ENCODE results near the gene LHX4. TPM values are rescaled to one million over a fixed set of nuclear protein-coding genes. Genes with fewer than 3 reads are reported as not detected.

LHX4 gene
- total and polyA plus RNA-seq, 2 of the 13 experiments (the other 11 are each of a cell fraction or from before 2014, with no cell fraction given) = 0.03 to 0.07 TPM

GRCh38 chr1:180253585-180254495 is 23.8 kb downstream of the LHX4 start (continued):
- TF ChIP-seq FOXA3 (CRISPR knock-in tag; IDR thresholded peaks at IDR 0.05) (peak; percentile 87), MNT (IDR thresholded peaks at IDR 0.05) (no peak), CENPT (CRISPR knock-in tag; IDR thresholded peaks at IDR 0.05; ENCODE audit: low read depth) (no peak), TSC22D2 (CRISPR knock-in tag; IDR thresholded peaks at IDR 0.05; ENCODE audit: borderline replicate concordance) (no peak), PAF1 (CRISPR knock-in tag; IDR thresholded peaks at IDR 0.05) (no peak), HMGA1 (CRISPR knock-in tag; conservative IDR thresholded peaks at IDR 0.05) (no peak), CBX2 (IDR thresholded peaks at IDR 0.05; ENCODE audit: low read depth, low read length) (no peak), CBX2 (CRISPR knock-in tag; IDR thresholded peaks at IDR 0.05; ENCODE audit: low read depth) (no peak; the same call in 1 of the 2 replicates), ZNF337 (CRISPR knock-in tag; IDR thresholded peaks at IDR 0.05; ENCODE audit: borderline replicate concordance, low read depth) (no peak), ZNF224 (CRISPR knock-in tag; IDR thresholded peaks at IDR 0.05) (no peak), JUN (CRISPR knock-in tag; IDR thresholded peaks at IDR 0.05) (no peak), NR2F6 (IDR thresholded peaks at IDR 0.05) (peak; percentile 91), NR2F6 (CRISPR knock-in tag; IDR thresholded peaks at IDR 0.05) (peak; percentile 93), ZNF382 (CRISPR knock-in tag; IDR thresholded peaks at IDR 0.05; ENCODE audit: borderline replicate concordance) (no peak), TBX2 (CRISPR knock-in tag; IDR thresholded peaks at IDR 0.05; ENCODE audit: borderline replicate concordance) (no peak; the same call in 1 of the 2 replicates), RARG (CRISPR knock-in tag; IDR thresholded peaks at IDR 0.05; ENCODE audit: low read depth) (no peak), KLF11 (CRISPR knock-in tag; IDR thresholded peaks at IDR 0.05) (no peak), DDIT3 (CRISPR knock-in tag; IDR thresholded peaks at IDR 0.05) (no peak), PHF20 (CRISPR knock-in tag; IDR thresholded peaks at IDR 0.05) (peak; percentile 47), MEIS1 (CRISPR knock-in tag; IDR thresholded peaks at IDR 0.05; ENCODE audit: borderline replicate concordance) (0 out of 2 replicates have a peak, but pooled peaks have one; percentile 35), ZBTB33 (CRISPR knock-in tag; IDR thresholded peaks at IDR 0.05) (peak; percentile 76), ZNF839 (CRISPR knock-in tag; IDR thresholded peaks at IDR 0.05; ENCODE audit: borderline replicate concordance) (no peak), ZC3H13 (CRISPR knock-in tag; IDR thresholded peaks at IDR 0.05) (0 out of 2 replicates have a peak, but pooled peaks have one; percentile 37), ZNF354B (CRISPR knock-in tag; IDR thresholded peaks at IDR 0.05) (no peak), EP300 (IDR thresholded peaks at IDR 0.05; ENCODE audit: low read depth in 2 of 2, low read length in 2 of 2) (no peak), EP300 (CRISPR knock-in tag; IDR thresholded peaks at IDR 0.05; ENCODE audit: borderline replicate concordance) (no peak), CREBL2 (CRISPR knock-in tag; IDR thresholded peaks at IDR 0.05; ENCODE audit: borderline replicate concordance) (no peak)
